Measurements from ENCODE around the gene SERTAD3. TPM values are rescaled to one million over a fixed set of nuclear protein-coding genes. Genes with fewer than 3 reads are reported as not detected.
A peak's percentile ranks its signal among the peaks of the same experiment; 100 is the strongest.

The SERTAD3 gene
- total and polyA plus RNA-seq, 2 of the 8 experiments (the other 6 are each of a cell fraction or from before 2014, with no cell fraction given): 15.1 to 32.1 TPM

DNA sequence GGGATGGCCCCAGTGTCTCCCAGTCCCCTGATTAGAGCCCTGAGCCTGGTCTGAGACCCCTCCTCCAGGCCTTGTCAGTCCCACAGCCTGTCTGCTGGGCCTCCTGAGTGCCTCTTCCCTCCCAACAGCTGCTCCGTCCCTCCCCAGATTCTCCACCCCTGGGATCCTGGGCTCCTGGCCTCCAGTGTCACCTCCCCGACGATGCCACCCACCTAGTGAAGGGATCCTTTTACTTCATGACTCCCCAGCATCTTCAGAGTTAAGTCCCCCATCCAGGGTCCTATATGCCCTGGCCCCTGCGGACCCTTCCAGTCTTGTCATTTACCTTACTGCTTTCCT is 26.5 kb downstream of the SERTAD3 start:
- H4K91ac ChIP-seq (replicated peaks; ENCODE audit: insufficient read length, low read length): no peak overlapping the region
- H2BK5ac ChIP-seq (ENCODE audit: low read depth, low read length): no peak overlapping the region
- no peak overlapping the region for H2AFZ ChIP-seq (ENCODE audit: low read length)
- no peak overlapping the region for H4K5ac ChIP-seq (ENCODE audit: insufficient read length, low read depth, low read length)
- H3K14ac ChIP-seq (ENCODE audit: insufficient read length): no peak overlapping the region
- DNase-seq (ENCODE audit: low read depth in 1 of 2, low spot score in 2 of 2) (no peak), FAIRE-seq (no peak)
- H4K8ac ChIP-seq (ENCODE audit: extremely low read depth, insufficient read depth, low read length): no peak overlapping the region
- no peak overlapping the region for H2AK5ac ChIP-seq (ENCODE audit: low read depth, low read length)
- ChIA-PET POLR2A (ENCODE audit: partially characterized antibody) (interaction anchor here (0.9 to 4.7 kb wide), 5 partner anchors 9 to 28 kb away, joined by 3 to 18 read pairs (median 10); partner anchors contain the start of genes HIPK4 and SERTAD1), CTCF (ENCODE audit: partially characterized antibody) (interaction anchor here (0.7 to 4.4 kb wide), 7 partner anchors 8 to 112 kb away, joined by 3 to 41 read pairs (median 4); no protein-coding TSS in a partner anchor)
- no peaks in the 10 kb centered on the region for H4K20me1 ChIP-seq (replicated peaks in 1 of 2; ENCODE audit: control insufficient read depth in 1 of 2, insufficient read depth in 2 of 2, low read length in 2 of 2)
- no peaks in the 10 kb centered on the region for H3K79me2 ChIP-seq (ENCODE audit: control insufficient read depth in 1 of 2, insufficient read depth in 2 of 2, low read length in 2 of 2)
- peaks cover 4 to 18% (median 9%) of the 10 kb centered on the region in 4 experiments for H3K4me1 ChIP-seq (replicated peaks in 1 of 4; ENCODE audit: control insufficient read depth in 3 of 4, insufficient read depth in 4 of 4, low read length in 3 of 4)
- H3K27ac ChIP-seq (ENCODE audit: low read depth, low read length): no peak overlapping the region
- no peak overlapping the region for H2BK20ac ChIP-seq (ENCODE audit: low read length)
- no peaks in the 10 kb centered on the region; a peak in 1 of 7 replicates for H3K27me3 ChIP-seq (replicated peaks in 1 of 4; ENCODE audit: control insufficient read depth in 3 of 4, extremely low read depth in 1 of 4, insufficient read depth in 3 of 4, low read length in 3 of 4)
- 83% methylated on average over 4 of the region's 4 CpGs; no CpG with 5 or more reads in 1 of the 2 experiments for WGBS, 2 experiments (ENCODE audit: extremely low coverage in 1 of 2, insufficient coverage in 1 of 2, insufficient read length in 1 of 2, insufficient replicate concordance in 2 of 2, low coverage in 1 of 2, low lambda C conversion rate in 2 of 2, missing lambda C conversion rate in 1 of 2)
- H3K4me2 ChIP-seq (ENCODE audit: insufficient read depth in 1 of 2, low read depth in 2 of 2, low read length in 2 of 2): no peak overlapping the region
- no peaks in the 10 kb centered on the region for H3K79me1 ChIP-seq (ENCODE audit: low read depth, low read length)
- H3K9ac ChIP-seq (replicated peaks in 1 of 4; ENCODE audit: extremely low read depth in 1 of 4, low read depth in 3 of 4, low read length in 3 of 4): no peak overlapping the region
- H2BK15ac ChIP-seq (ENCODE audit: low read length): peak overlapping the region; percentile 72; the same call in 1 of the 2 replicates
- 0 out of 2 replicates have a peak overlapping the region, but pooled peaks have one; percentile 75 for H2BK12ac ChIP-seq (ENCODE audit: low read depth, low read length)
- H3K23me2 ChIP-seq (ENCODE audit: low read depth, low read length): peaks cover 3% of the 10 kb centered on the region; the same call in 1 of the 2 replicates
- no peak overlapping the region for H3K4me3 ChIP-seq (ENCODE audit: extremely low read depth in 1 of 4, insufficient read depth in 2 of 4, low read depth in 3 of 4, low read length in 4 of 4)
- H3K9me3 ChIP-seq (ENCODE audit: insufficient read depth in 2 of 2, low read depth in 1 of 2, low read length in 1 of 2): no peaks in the 10 kb centered on the region
- no peak overlapping the region for H3K56ac ChIP-seq (replicated peaks; ENCODE audit: insufficient read length, low read depth, low read length)
- no peak overlapping the region for H3K23ac ChIP-seq (ENCODE audit: insufficient read length)
- H3K4ac ChIP-seq (replicated peaks; ENCODE audit: insufficient read length, low read depth, low read length): no peak overlapping the region
- no peak overlapping the region for H3K18ac ChIP-seq (ENCODE audit: extremely low read depth, low read length)
- H2BK120ac ChIP-seq (replicated peaks; ENCODE audit: low read depth, low read length): no peak overlapping the region
- 0 out of 8 replicates have a peak, but pooled peaks cover 0 to 1% (median 0%) of the 10 kb centered on the region in 4 experiments for H3K36me3 ChIP-seq (ENCODE audit: control insufficient read depth in 2 of 4, insufficient read depth in 4 of 4, low read length in 3 of 4)
- no peak for TF ChIP-seq HDAC6 (IDR thresholded peaks at IDR 0.05; ENCODE audit: low read depth, low read length)
- TF ChIP-seq CBX5 (IDR thresholded peaks at IDR 0.05; ENCODE audit: low read depth, low read length): no peak
- no peak for TF ChIP-seq TAF1 (IDR thresholded peaks at IDR 0.05; ENCODE audit: low read depth, low read length)
- TF ChIP-seq TAF7 (optimal IDR thresholded peaks at IDR 0.05; ENCODE audit: borderline replicate concordance, low read depth, low read length): no peak
- no peak for TF ChIP-seq CEBPB (IDR thresholded peaks at IDR 0.05; ENCODE audit: low read depth, low read length)
- TF ChIP-seq ATF2 (IDR thresholded peaks at IDR 0.05; ENCODE audit: low read length): no peak
- TF ChIP-seq POLR2AphosphoS5 (IDR thresholded peaks at IDR 0.05; ENCODE audit: low read depth, low read length): no peak
- TF ChIP-seq EP300 (IDR thresholded peaks at IDR 0.05; ENCODE audit: borderline replicate concordance in 1 of 2, low read depth in 2 of 2, low read length in 2 of 2): no peak
- no peak for TF ChIP-seq CHD2 (IDR thresholded peaks at IDR 0.05; ENCODE audit: low read length)
- no peak for TF ChIP-seq PHF8 (conservative IDR thresholded peaks at IDR 0.05; ENCODE audit: low read depth, low read length)
- no peak for TF ChIP-seq FOSL1 (IDR thresholded peaks at IDR 0.05; ENCODE audit: insufficient read depth, low read depth, low read length)
- no peak for TF ChIP-seq NANOG (IDR thresholded peaks at IDR 0.05; ENCODE audit: insufficient read depth, low read depth, low read length, poor library complexity, severe bottlenecking)
